HG03039 (cell line): ENCODE results near the gene TXK.
"Not testable (repeated sequence)": the region's sequence is repeated elsewhere in the genome, so short reads cannot be mapped to it uniquely, and the experiment has no call there.

Experiments used
- ATAC-seq: cut with Tn5 transposase; IDR thresholded peaks from one replicate; pipeline ENCODE4 v1.9.1; 2021; ENCODE audit warnings: mild to moderate bottlenecking, moderate library complexity; ENCODE audit not compliant: unreplicated experiment

TXK gene

GRCh38 chr4:48134081-48134480 lies at the start of gene TXK:
TSS of gene TXK (minus strand) at chr4:48134250. CDS start at chr4:48134170, 80 bp downstream.
- ATAC-seq = no peak

- ATAC-seq = no peak
These were observed 46.2 kb upstream of the TXK start for GRCh38 chr4:48180234-48180633.

GRCh38 chr4:48178931-48179330 lies 44.9 kb upstream of the TXK start:
- ATAC-seq = no peak

GRCh38 chr4:48175806-48176205 lies 41.8 kb upstream of the TXK start:
- ATAC-seq = no peak

GRCh38 chr4:48175328-48175727 lies 41.3 kb upstream of the TXK start:
- no peak for ATAC-seq

- ATAC-seq = peak; percentile 71
These were observed 39.3 kb upstream of the TXK start for GRCh38 chr4:48173056-48173991.

GRCh38 chr4:48172651-48173050 lies 38.6 kb upstream of the TXK start:
- no peak for ATAC-seq

- no peak for ATAC-seq
These were observed 35.6 kb upstream of the TXK start for GRCh38 chr4:48169636-48170035.

- ATAC-seq = peak; percentile 45
These were observed 33.7 kb upstream of the TXK start for GRCh38 chr4:48167538-48168263.

GRCh38 chr4:48164561-48164960 lies 30.5 kb upstream of the TXK start:
- not testable (repeated sequence) for ATAC-seq

- no peak for ATAC-seq
These were observed 29.7 kb upstream of the TXK start for GRCh38 chr4:48163746-48164145.

GRCh38 chr4:48162162-48162561 lies 28.1 kb upstream of the TXK start:
- no peak for ATAC-seq

- no peak for ATAC-seq
These were observed 23.2 kb upstream of the TXK start for GRCh38 chr4:48157271-48157670.

GRCh38 chr4:48156423-48156822 lies 22.4 kb upstream of the TXK start:
- no peak for ATAC-seq

- peak; percentile 68 for ATAC-seq
These were observed 19.9 kb upstream of the TXK start for GRCh38 chr4:48153791-48154550.

GRCh38 chr4:48152259-48152658 lies 18.2 kb upstream of the TXK start:
- no peak for ATAC-seq

GRCh38 chr4:48149827-48150370 lies 15.8 kb upstream of the TXK start:
- no peak for ATAC-seq

GRCh38 chr4:48147621-48148020 lies 13.6 kb upstream of the TXK start:
- ATAC-seq = no peak

GRCh38 chr4:48141048-48141447 lies 7.0 kb upstream of the TXK start:
- ATAC-seq = no peak

- no peak for ATAC-seq
These were observed 5.6 kb upstream of the TXK start for GRCh38 chr4:48139691-48140090.

- ATAC-seq = peak; percentile 72
These were observed 4.9 kb upstream of the TXK start for GRCh38 chr4:48138936-48139335.
